Umbilical cord (tissue), 2 donors: ENCODE results near the gene PARP15. TPM values are rescaled to one million over a fixed set of nuclear protein-coding genes. Genes with fewer than 3 reads are reported as not detected.
"Not testable (repeated sequence)": the region's sequence is repeated elsewhere in the genome, so short reads cannot be mapped to it uniquely, and the experiment has no call there.

Experiments
- DNase-seq: peaks from one replicate; pipeline ENCODE4 v3.0.0-alpha.2; 2015; ENCODE audit warnings: low spot score
- total RNA-seq: library from RNA; depleted of rRNA; stranded (reverse); fragments of >200 nt; gene quantifications from one replicate; pipeline ENCODE4 v1.2.3, GENCODE V29; 2014; ENCODE audit warnings: low replicate concordance; ENCODE audit not compliant: insufficient read depth

PARP15 gene
- total RNA-seq, 1 donor from 2014 or later: 4.3 TPM

- no peak for DNase-seq
Observed at GRCh38 chr3:122665226-122665786, 87.9 kb downstream of the PARP15 start.

GRCh38 chr3:122665881-122666280 is 88.4 kb downstream of the PARP15 start:
- DNase-seq: no peak

GRCh38 chr3:122668930-122669730 is 91.7 kb downstream of the PARP15 start:
- no peak for DNase-seq

- DNase-seq: no peak
Observed at GRCh38 chr3:122671553-122671952, 94.1 kb downstream of the PARP15 start.

- DNase-seq: no peak
Observed at GRCh38 chr3:122674339-122674738, 96.9 kb downstream of the PARP15 start.

- no peak for DNase-seq
Observed at GRCh38 chr3:122676759-122677158, 99.3 kb downstream of the PARP15 start.

GRCh38 chr3:122677216-122677615 is 99.8 kb downstream of the PARP15 start:
- no peak for DNase-seq

GRCh38 chr3:122678506-122678905 is 101.1 kb downstream of the PARP15 start:
- DNase-seq: no peak

GRCh38 chr3:122679085-122679881 is 101.8 kb downstream of the PARP15 start:
- DNase-seq: peak; percentile 80

- DNase-seq: peak; percentile 26
Observed at GRCh38 chr3:122679882-122680474, 102.5 kb downstream of the PARP15 start.

GRCh38 chr3:122680475-122681283 is 103.2 kb downstream of the PARP15 start, which contains the start of gene PARP14:
PARP14 (plus strand) TSS chr3:122680839; CDS start chr3:122680884, 45 bp downstream.
- DNase-seq: peak; percentile 78

GRCh38 chr3:122681284-122681973 is 104.0 kb downstream of the PARP15 start:
- DNase-seq: no peak

GRCh38 chr3:122681974-122682409 is 104.5 kb downstream of the PARP15 start:
- DNase-seq: no peak

- DNase-seq: not testable (repeated sequence)
Observed at GRCh38 chr3:122682778-122683411, 105.4 kb downstream of the PARP15 start.

GRCh38 chr3:122687298-122687697 is 109.8 kb downstream of the PARP15 start:
- no peak for DNase-seq

Other genes with a start within 250 kb of the PARP15 start
- 6.5 TPM for gene MIX23, start 194.4 kb upstream of the PARP15 start, total RNA-seq
- gene FAM162A, start 193.5 kb upstream of the PARP15 start, total RNA-seq: 47.4 TPM
- 6.0 TPM for gene WDR5B, start 161.6 kb upstream of the PARP15 start, total RNA-seq
- 20.0 TPM for gene KPNA1, start 62.7 kb upstream of the PARP15 start, total RNA-seq
- 31.5 TPM for gene PARP9, start 13.3 kb upstream of the PARP15 start, total RNA-seq
- 14.9 TPM for gene DTX3L, start 13.3 kb upstream of the PARP15 start, total RNA-seq
- gene PARP14, start 103.2 kb downstream of the PARP15 start, total RNA-seq: 28.9 TPM
- gene HSPBAP1, start 216.2 kb downstream of the PARP15 start, total RNA-seq: 3.6 TPM
- 10.8 TPM for gene SLC49A4, start 217.4 kb downstream of the PARP15 start, total RNA-seq